T-helper 1 cell treated with Interleukin-12 subunit alpha and Interleukin-12 subunit beta and Interleukin-4 antibody, amounts not matched to agents 30 μg/mL and 1 μg/mL, for 36 hours (primary cell): Measurements from ENCODE around the gene AP1S1.
A peak's percentile ranks its signal among the peaks of the same experiment; 100 is the strongest.

Experiments used
- H3K27ac Mint-ChIP-seq: one replicate; pipeline ENCODE4 v1.8.0; 2021; ENCODE audit warnings: mild to moderate bottlenecking, mixed read lengths
- H3K27me3 Mint-ChIP-seq: one replicate; pipeline ENCODE4 v1.8.0; 2021; ENCODE audit warnings: low read depth, mixed read lengths
- H3K36me3 Mint-ChIP-seq: one replicate; pipeline ENCODE4 v1.8.0; 2021; ENCODE audit warnings: low read depth, mixed read lengths
- H3K4me1 Mint-ChIP-seq: one replicate; pipeline ENCODE4 v1.8.0; 2021; ENCODE audit warnings: low read depth, mixed read lengths
- H3K4me3 Mint-ChIP-seq: one replicate; pipeline ENCODE4 v1.8.0; 2021; ENCODE audit warnings: mild to moderate bottlenecking, moderate library complexity, mixed read lengths
- H3K9me3 Mint-ChIP-seq: one replicate; pipeline ENCODE4 v1.8.0; 2021; ENCODE audit warnings: mixed read lengths

AP1S1 gene

DNA sequence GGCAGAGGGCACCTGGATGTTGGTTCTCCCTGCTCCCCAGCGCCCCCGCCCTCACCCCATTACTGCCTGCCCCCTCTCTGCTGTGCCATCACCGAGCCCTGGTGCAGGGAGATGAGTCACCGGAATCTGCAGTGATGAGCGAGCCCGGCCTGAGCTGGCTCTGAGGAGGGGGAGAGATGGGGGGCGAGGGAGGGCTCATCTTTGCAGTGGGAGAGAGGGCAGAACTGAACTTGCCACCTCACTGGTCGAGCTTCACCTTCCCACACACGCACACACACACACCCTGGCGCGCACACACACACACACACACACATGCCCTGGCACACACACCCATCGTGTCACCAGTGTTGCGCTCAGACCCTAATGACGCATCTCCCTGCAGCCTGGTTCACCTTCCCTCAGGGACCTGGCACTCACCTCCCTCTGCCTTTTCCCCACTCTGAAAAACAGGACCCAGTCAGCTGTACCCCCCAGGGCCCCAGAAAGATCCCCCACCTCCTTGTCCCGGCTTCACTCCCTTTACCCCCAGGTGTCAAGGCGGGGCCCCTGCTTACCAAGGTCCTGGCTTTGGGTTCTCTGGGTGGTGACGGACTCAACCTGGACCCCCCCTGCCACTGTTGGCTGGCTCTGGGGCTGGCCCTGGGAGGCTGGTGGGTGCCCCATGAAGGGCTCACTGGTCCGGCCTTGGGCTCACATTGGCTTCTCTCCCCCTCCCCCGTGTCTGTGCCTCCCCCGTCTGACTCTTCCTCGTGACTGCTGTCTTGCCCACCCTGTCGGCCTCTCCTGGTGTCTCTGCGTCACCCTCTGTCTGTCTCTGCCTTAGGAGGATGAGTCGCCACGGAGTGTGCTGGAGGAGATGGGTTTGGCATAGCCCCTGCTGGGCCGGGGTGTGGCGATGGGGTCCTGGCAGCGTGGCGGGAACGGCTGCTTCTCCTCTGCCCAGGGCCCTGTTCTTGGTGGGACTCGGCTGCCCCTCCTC is 5.7 kb downstream of the AP1S1 start:
- Mint-ChIP-seq H3K27me3 (peaks cover 14% of the 10 kb centered on the region), H3K4me1 (peaks cover 12% of the 10 kb centered on the region), H3K4me3 (no peak overlapping the region), H3K36me3 (peaks cover 19% of the 10 kb centered on the region), H3K27ac (no peak overlapping the region), H3K9me3 (no peaks in the 10 kb centered on the region)

DNA sequence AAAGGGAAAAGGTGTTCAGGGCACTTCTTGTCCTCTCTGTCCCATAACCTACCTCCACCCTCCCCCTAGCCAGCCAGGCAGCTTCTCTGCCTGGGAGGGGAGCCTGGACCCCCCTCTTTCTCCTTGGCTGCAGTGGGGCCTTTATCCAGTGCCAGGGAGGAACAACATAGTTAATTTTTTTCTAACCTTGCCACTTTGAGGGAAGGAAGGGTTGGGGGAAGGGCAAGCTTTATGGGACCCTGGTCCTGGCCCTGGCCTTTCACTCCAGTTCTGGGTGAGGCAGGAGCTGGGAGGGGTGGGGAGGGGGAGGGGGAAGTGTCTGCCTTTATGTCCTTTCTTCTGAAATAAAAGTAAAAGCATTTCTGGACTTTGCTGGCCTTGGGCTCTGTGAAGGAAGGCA is 6.6 kb downstream of the AP1S1 start:
- Mint-ChIP-seq H3K9me3 (no peaks in the 10 kb centered on the region), H3K36me3 (peaks cover 19% of the 10 kb centered on the region), H3K4me1 (peaks cover 11% of the 10 kb centered on the region), H3K4me3 (no peak overlapping the region), H3K27me3 (peaks cover 23% of the 10 kb centered on the region), H3K27ac (no peak overlapping the region)

DNA sequence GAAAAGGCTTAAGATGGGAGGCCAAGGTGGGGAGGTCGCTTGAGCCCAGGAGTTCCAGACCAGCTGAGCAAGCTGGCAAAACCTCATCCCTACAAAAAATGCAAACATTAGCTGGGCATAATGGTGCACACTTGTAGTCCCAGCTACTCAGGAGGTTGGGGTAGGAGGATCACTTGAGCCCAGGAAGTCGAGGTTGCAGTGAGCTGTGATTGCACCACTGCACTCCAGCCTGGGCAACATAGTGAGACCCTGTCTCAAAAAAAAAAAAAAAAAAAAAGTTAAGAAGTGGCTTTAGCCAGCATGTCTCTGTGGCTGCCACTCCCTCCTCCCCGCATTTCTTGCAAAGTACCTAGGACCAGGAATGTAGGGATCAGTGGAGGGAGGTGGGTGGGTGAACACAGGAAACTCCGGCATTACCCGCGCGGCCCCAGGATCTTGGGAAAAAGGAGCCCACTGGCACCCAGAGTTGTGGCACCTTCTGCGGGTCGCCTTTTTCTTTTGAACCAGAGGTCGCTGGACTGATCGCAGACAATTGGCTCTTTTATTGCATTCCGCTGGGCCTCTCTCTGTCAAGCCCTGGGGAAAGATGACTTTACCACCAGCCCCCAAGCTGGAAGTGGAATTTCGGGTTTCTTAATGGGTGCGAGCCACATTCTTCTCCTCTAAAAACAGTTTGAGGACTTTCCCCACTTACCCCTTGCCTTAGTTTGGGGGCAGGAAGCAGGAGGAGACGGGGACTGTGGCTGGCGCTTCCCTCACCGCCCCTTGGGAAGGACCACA is 7.6 kb downstream of the AP1S1 start:
- peaks cover 31% of the 10 kb centered on the region for H3K27me3 Mint-ChIP-seq
- no peaks in the 10 kb centered on the region for H3K9me3 Mint-ChIP-seq
- H3K27ac Mint-ChIP-seq, result no peak overlapping the region
- H3K4me3 Mint-ChIP-seq, result peak overlapping the region; percentile 70
- peaks cover 12% of the 10 kb centered on the region for H3K4me1 Mint-ChIP-seq
- H3K36me3 Mint-ChIP-seq, result peaks cover 16% of the 10 kb centered on the region

- Mint-ChIP-seq H3K4me1 (peaks cover 17% of the 10 kb centered on the region), H3K36me3 (peaks cover 15% of the 10 kb centered on the region), H3K9me3 (no peaks in the 10 kb centered on the region), H3K27me3 (peaks cover 40% of the 10 kb centered on the region), H3K4me3 (peak overlapping the region; percentile 70), H3K27ac (no peak overlapping the region)
Observed at GRCh38 chr7:101162551-101163278, 8.4 kb downstream of the AP1S1 start.

DNA sequence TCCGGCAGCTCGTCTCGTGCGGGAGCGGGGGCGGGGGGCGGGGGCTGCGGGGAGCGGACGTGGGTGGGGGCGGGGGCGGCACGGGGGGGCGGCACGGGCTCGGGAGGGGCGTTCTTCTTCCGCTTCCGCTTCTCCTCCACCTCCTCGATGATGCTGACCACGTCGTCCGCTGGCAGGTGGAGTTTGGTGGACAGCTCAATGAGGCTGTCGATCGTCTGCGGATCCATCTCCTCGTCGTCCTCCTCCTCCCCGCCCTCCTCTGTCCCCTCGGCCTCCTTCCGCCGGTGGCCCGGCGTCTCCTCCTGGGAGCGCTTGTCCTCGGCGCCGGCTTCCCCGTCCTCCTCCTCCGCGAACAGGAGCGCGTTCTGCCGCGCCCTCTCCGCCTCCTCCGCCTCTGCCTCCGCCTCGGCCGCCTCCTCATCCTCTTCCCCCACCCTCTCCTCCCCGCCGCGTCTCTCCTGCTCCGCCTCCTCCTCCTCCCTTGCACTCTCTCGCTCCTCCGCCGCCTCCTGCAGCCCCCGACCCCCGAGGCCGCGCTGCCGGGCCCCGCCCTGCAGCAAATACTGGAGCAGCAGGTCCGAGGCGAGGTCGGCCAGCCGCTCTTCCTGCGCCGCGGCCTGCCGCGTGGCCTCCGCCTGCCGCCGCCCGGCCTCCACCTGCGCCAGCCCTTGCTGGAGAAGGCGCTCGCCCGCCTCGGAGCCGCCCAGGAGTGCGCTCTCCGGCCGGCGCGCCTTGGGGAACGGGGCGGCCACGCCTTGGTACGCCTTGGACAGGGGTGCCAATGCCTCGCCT is 9.2 kb downstream of the AP1S1 start:
- H3K27me3 Mint-ChIP-seq, result peaks cover 47% of the 10 kb centered on the region
- H3K36me3 Mint-ChIP-seq, result peaks cover 11% of the 10 kb centered on the region
- peak overlapping the region; percentile 26 for H3K27ac Mint-ChIP-seq
- H3K4me1 Mint-ChIP-seq, result peaks cover 18% of the 10 kb centered on the region
- H3K9me3 Mint-ChIP-seq, result no peaks in the 10 kb centered on the region
- peak overlapping the region; percentile 67 for H3K4me3 Mint-ChIP-seq

GRCh38 chr7:101164071-101164840 is 10.0 kb downstream of the AP1S1 start:
- Mint-ChIP-seq H3K36me3 (peaks cover 9% of the 10 kb centered on the region), H3K4me1 (peaks cover 22% of the 10 kb centered on the region), H3K9me3 (no peaks in the 10 kb centered on the region), H3K27ac (peak overlapping the region; percentile 74), H3K4me3 (no peak overlapping the region), H3K27me3 (peaks cover 54% of the 10 kb centered on the region)

- Mint-ChIP-seq H3K9me3 (no peaks in the 10 kb centered on the region), H3K4me3 (peak within 1 kb of the TSS; percentile 86), H3K4me1 (peaks cover 29% of the 10 kb centered on the region), H3K27me3 (peaks cover 65% of the 10 kb centered on the region), H3K27ac (peak within 1 kb of the TSS; percentile 86), H3K36me3 (peaks cover 4% of the 10 kb centered on the region)
Observed at GRCh38 chr7:101165075-101165957, 11.0 kb downstream of the AP1S1 start, which contains the start of gene VGF. Gene VGF (minus strand): TSS chr7:101165569. CDS start chr7:101164843, 726 bp downstream.

DNA sequence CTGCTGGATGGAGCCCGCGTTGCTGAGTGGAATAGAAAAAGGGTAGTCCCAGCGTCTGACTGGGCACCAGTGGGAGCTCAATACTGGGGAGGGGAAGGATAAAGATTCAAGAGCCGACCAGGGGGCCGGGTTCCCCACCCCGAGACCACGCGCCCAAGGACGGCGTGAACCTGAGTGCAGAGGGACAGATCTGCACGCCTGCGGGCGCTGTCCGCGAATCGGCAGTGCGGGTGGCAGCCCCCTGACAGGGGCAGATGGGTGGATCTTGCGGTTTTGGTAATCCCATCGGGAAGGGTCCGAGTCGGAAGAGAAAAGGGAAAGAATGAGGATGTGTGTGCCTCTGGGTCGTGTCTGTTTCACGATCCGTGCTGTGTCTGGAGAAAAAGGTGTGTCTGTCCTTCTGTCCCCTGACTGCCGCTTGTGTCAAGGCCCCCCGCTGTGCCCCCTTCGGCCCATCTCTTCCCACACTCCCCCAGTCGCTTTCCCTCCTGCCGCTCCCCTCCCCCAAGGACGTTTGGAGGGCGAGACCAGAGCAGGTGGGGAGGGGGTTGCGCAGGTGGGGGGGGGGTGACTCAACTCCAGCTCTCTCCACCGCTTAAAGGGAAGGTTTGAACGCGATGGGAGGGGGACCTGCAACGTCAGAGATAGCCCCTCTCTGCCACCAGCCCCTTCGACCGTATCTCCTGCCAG is 11.8 kb downstream of the AP1S1 start:
- Mint-ChIP-seq H3K4me1 (peaks cover 37% of the 10 kb centered on the region), H3K27ac (peak overlapping the region; percentile 86), H3K27me3 (peaks cover 73% of the 10 kb centered on the region), H3K4me3 (peak overlapping the region; percentile 86), H3K9me3 (no peaks in the 10 kb centered on the region), H3K36me3 (peaks cover 5% of the 10 kb centered on the region)

DNA sequence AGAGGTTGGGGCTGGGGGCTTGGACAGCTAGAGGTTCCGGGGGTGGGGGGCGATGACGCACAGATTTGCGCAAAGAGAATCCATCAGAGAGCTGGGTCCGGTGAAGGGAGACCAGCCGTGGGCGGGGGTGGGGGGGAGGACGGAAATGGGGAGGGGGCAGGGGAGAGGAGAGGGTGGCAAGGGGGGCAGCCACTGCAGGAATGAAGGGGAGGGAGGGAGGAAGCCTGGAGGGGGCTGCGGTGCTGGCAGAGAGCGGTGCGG is 12.3 kb downstream of the AP1S1 start:
- Mint-ChIP-seq H3K27me3 (peaks cover 77% of the 10 kb centered on the region), H3K36me3 (peaks cover 5% of the 10 kb centered on the region), H3K4me3 (no peak overlapping the region), H3K4me1 (peaks cover 42% of the 10 kb centered on the region), H3K9me3 (no peaks in the 10 kb centered on the region), H3K27ac (no peak overlapping the region)

DNA sequence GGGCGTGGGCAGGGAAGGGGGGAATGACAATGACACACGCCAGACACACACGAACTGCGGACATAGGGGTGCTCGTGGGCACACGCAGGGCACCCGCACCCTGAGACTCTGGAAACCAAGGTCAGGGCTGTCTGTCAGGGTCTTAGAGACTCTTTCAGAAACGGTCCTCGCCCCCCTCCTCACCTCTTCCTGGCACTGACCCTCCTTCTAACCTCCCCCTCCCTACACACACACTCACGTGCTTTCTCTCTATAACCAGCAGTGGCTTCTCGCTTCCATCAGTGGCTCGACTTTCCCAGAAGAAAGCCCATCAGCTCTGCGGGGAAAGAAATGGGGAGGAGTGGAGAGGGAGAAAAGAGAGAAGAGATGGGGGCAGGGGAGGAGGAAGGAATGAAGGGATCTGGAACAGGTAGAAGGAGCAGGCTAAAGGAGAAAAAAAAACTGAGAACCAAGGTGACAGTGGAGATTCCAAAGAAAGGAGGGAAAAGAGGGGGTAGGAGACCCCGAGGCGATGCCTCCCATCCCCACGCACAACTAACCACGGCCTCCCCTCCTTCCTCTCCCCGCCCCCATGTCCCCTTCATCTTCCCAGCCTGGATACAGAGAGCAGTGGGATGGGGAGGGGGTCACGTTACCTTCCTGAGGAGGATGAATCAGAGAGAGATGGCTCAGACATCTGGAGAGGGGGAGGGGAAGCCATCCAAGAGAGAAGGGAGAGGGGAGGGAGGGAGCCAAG is 12.8 kb downstream of the AP1S1 start:
- Mint-ChIP-seq H3K9me3 (no peaks in the 10 kb centered on the region), H3K27me3 (peaks cover 82% of the 10 kb centered on the region), H3K4me3 (no peak overlapping the region), H3K27ac (no peak overlapping the region), H3K36me3 (peaks cover 4% of the 10 kb centered on the region), H3K4me1 (peaks cover 45% of the 10 kb centered on the region)

DNA sequence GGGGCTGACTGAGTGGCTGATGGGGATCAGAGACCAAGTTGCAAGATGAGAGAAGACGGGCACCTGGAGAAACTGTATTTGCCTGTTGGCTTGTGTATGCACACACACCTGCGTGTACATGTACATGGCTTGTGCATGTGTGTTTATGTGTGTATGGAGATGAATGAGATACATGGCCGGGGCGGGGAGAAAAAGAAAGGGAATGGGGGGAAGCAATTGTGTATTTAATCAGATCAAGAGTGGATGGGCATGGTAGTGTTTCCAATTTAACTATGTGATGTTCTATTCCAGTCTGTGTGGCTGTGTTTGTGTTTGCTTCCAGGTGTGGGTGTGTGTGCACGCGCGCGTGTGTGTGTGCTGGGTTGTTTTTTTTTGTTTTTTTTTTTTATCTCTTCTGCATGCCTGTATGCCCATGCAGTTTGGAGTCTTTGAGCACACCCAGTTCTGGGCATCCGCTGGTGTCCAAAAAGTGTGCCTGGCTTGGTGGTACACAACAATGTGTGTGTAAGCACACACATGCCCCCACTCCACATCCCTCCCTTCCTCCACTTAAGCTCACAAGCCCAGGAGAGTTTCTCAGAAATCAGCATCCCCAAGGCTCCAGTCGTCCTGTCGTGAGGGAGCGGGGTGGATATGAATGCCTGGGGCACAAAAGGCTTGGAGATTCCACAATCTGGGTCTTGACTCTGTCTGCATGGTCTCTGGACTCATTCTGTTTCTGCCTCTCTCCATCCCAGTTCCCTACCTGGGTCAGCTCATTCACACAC is 13.6 kb downstream of the AP1S1 start:
- H3K4me1 Mint-ChIP-seq, result peaks cover 44% of the 10 kb centered on the region
- no peaks in the 10 kb centered on the region for H3K9me3 Mint-ChIP-seq
- H3K36me3 Mint-ChIP-seq, result peaks cover 4% of the 10 kb centered on the region
- no peak overlapping the region for H3K4me3 Mint-ChIP-seq
- H3K27ac Mint-ChIP-seq, result no peak overlapping the region
- H3K27me3 Mint-ChIP-seq, result peaks cover 80% of the 10 kb centered on the region
